B cell (primary cell): ENCODE results near the gene ANKRD31. TPM values are rescaled to one million over a fixed set of nuclear protein-coding genes. Genes with fewer than 3 reads are reported as not detected.

Experiments used
- ATAC-seq: fragments of 200-7000 bp; cut with Tn5 transposase; one replicate; pipeline ENCODE4 v1.10.0; 2021; ENCODE audit warnings: low read depth, mild to moderate bottlenecking, moderate number of reproducible peaks, moderate library complexity
- CTCF ChIA-PET: fragments of 350-600 bp; sonication (Branson Sonifier 250); formaldehyde crosslinking; loops from one replicate; lab custom pipeline; 2021; ENCODE audit warnings: antibody characterized with exemption, inconsistent platforms; lab: Charles Lee
- POLR2A ChIA-PET: fragments of 350-600 bp; sonication (Branson Sonifier 250); formaldehyde crosslinking; loops from one replicate; lab custom pipeline; 2021; ENCODE audit warnings: antibody characterized with exemption; lab: Charles Lee
- DNase-seq: peaks from one replicate; pipeline ENCODE4 v3.0.0; 2013
- H2AFZ ChIP-seq: 2 replicates; pipeline ENCODE4 v1.6.1; 2012; ENCODE audit warnings: mild to moderate bottlenecking, low read depth, low read length; ENCODE audit not compliant: insufficient read depth, poor library complexity, severe bottlenecking
- H3K27ac ChIP-seq, 2 donors: 1 replicate in 1 of 2; 2 replicates in 1 of 2; pipeline ENCODE4 v1.5.1; 2012 to 2013; ENCODE audit warnings: low read length in 2 of 2, mild to moderate bottlenecking in 2 of 2, moderate library complexity in 1 of 2
- H3K27me3 ChIP-seq, 4 experiments: fragments of 200-600 bp in 1 of 4; sonication (generic) in 1 of 4; replicated peaks in 1 of 4; 1 replicate in 2 of 4; 2 replicates in 2 of 4; pipeline versions ENCODE4 v1.6.1 to v1.7.0; 2013 to 2016; ENCODE audit warnings: low read length in 3 of 4, mild to moderate bottlenecking in 2 of 4, mixed read lengths in 1 of 4, moderate library complexity in 1 of 4; ENCODE audit not compliant: insufficient read depth in 4 of 4, control insufficient read depth in 3 of 4; ENCODE audit errors: control extremely low read depth in 1 of 4
- H3K36me3 ChIP-seq, 2 experiments: replicated peaks in 1 of 2; 1 replicate in 1 of 2; 2 replicates in 1 of 2; pipeline versions ENCODE4 v1.6.1 to v1.7.1; 2013; ENCODE audit warnings: low read length in 1 of 2; ENCODE audit not compliant: insufficient read depth in 2 of 2, control insufficient read depth in 1 of 2; ENCODE audit errors: control extremely low read depth in 1 of 2, extremely low read depth in 1 of 2
- H3K4me1 ChIP-seq, 2 donors: fragments of 200-600 bp in 1 of 2; sonication (generic) in 1 of 2; 1 replicate in 1 of 2; 2 replicates in 1 of 2; pipeline versions ENCODE4 v1.5.1 to v1.6.1; 2013 to 2017; ENCODE audit warnings: low read length in 2 of 2; ENCODE audit not compliant: control insufficient read depth in 2 of 2, insufficient read depth in 2 of 2
- H3K4me2 ChIP-seq: replicated peaks from 2 replicates; pipeline ENCODE3; 2012; ENCODE audit warnings: mild to moderate bottlenecking, low read depth, low read length; ENCODE audit not compliant: poor library complexity, severe bottlenecking
- H3K4me3 ChIP-seq, 5 experiments: fragments of 200-600 bp in 1 of 5; sonication (generic) in 1 of 5; 1 replicate in 3 of 5; 2 replicates in 2 of 5; pipeline versions ENCODE4 v1.5.1 to v1.7.0; 2011 to 2016; ENCODE audit warnings: low read length in 4 of 5, mild to moderate bottlenecking in 4 of 5, low read depth in 2 of 5, control low read depth in 1 of 5, moderate library complexity in 1 of 5; ENCODE audit not compliant: insufficient read depth in 1 of 5; ENCODE audit errors: control extremely low read depth in 1 of 5, extremely low read depth in 1 of 5
- H3K79me2 ChIP-seq: fragments of 200-600 bp; sonication (generic); one replicate; pipeline ENCODE4 v1.6.0; 2016; ENCODE audit warnings: low read length; ENCODE audit not compliant: control insufficient read depth, insufficient read depth
- H3K9ac ChIP-seq: fragments of 200-600 bp; sonication (generic); 2 replicates; pipeline ENCODE4 v1.6.1; 2017; ENCODE audit warnings: mild to moderate bottlenecking, low read length, moderate library complexity
- H3K9me3 ChIP-seq, 3 donors: one replicate each; pipeline versions ENCODE4 v1.6.1 to v1.7.1; 2013; ENCODE audit warnings: low read length in 2 of 3; ENCODE audit not compliant: control insufficient read depth in 2 of 3, insufficient read depth in 1 of 3; ENCODE audit errors: control extremely low read depth in 1 of 3
- H4K20me1 ChIP-seq: 2 replicates; pipeline ENCODE4 v1.6.0; 2012; ENCODE audit warnings: mild to moderate bottlenecking, low read length; ENCODE audit not compliant: insufficient read depth, control insufficient read depth, poor library complexity, severe bottlenecking
- H3K27ac Mint-ChIP-seq: one replicate; pipeline ENCODE4 v1.8.0; 2021; ENCODE audit warnings: mixed read lengths
- H3K27me3 Mint-ChIP-seq: one replicate; pipeline ENCODE4 v1.8.0; 2021; ENCODE audit warnings: mixed read lengths
- H3K4me1 Mint-ChIP-seq: one replicate; pipeline ENCODE4 v1.8.0; 2021; ENCODE audit warnings: mixed read lengths
- H3K4me3 Mint-ChIP-seq: one replicate; pipeline ENCODE4 v1.8.0; 2021; ENCODE audit warnings: mixed read lengths
- H3K9me3 Mint-ChIP-seq: one replicate; pipeline ENCODE4 v1.8.0; 2022; ENCODE audit warnings: mixed read lengths; ENCODE audit not compliant: insufficient read depth
- EZH2 ChIP-seq: IDR thresholded peaks from 2 replicates; pipeline ENCODE4 v1.6.1; 2012; ENCODE audit warnings: borderline replicate concordance, low read depth, mild to moderate bottlenecking, moderate library complexity, low read length; ENCODE audit not compliant: insufficient read depth, poor library complexity, severe bottlenecking
- WGBS: methylation state at CpG from one replicate; pipeline ENCODE4 v1.1.5; 2013; ENCODE audit warnings: missing lambda C conversion rate; ENCODE audit not compliant: insufficient coverage; 5-methylcytosine and 5-hydroxymethylcytosine counted together
- intact Hi-C: fragments of 100-400 bp; cut with micrococcal nuclease; formaldehyde crosslinking; loops from one replicate; pipeline ENCODE4 v1.10.0; 2022
- polyA plus RNA-seq: library from polyadenylated mRNA; depleted of rRNA; stranded (reverse); fragments of >200 nt; gene quantifications from 2 replicates; pipeline ENCODE4 v1.2.3, GENCODE V29; 2012
- total RNA-seq, 2 donors: library from RNA; stranded (reverse); fragments of 120-200 nt in 1 of 2; gene quantifications; 1 replicate in 1 of 2; 2 replicates in 1 of 2; pipeline versions ENCODE4 v1.2.3 to v1.2.4, GENCODE V29; 2013 to 2022
- TF ChIP-seq, protein P1 (sequence below): fragments of 200-600 bp; IDR thresholded peaks from one replicate; pipeline ENCODE4 v1.8.0; 2022; ENCODE audit warnings: antibody characterized with exemption, mild to moderate bottlenecking

The ANKRD31 gene
- total and polyA plus RNA-seq, 2 donors (not counting 1 experiment from before 2014, with no cell fraction given): 0.06 to 0.10 TPM

DNA sequence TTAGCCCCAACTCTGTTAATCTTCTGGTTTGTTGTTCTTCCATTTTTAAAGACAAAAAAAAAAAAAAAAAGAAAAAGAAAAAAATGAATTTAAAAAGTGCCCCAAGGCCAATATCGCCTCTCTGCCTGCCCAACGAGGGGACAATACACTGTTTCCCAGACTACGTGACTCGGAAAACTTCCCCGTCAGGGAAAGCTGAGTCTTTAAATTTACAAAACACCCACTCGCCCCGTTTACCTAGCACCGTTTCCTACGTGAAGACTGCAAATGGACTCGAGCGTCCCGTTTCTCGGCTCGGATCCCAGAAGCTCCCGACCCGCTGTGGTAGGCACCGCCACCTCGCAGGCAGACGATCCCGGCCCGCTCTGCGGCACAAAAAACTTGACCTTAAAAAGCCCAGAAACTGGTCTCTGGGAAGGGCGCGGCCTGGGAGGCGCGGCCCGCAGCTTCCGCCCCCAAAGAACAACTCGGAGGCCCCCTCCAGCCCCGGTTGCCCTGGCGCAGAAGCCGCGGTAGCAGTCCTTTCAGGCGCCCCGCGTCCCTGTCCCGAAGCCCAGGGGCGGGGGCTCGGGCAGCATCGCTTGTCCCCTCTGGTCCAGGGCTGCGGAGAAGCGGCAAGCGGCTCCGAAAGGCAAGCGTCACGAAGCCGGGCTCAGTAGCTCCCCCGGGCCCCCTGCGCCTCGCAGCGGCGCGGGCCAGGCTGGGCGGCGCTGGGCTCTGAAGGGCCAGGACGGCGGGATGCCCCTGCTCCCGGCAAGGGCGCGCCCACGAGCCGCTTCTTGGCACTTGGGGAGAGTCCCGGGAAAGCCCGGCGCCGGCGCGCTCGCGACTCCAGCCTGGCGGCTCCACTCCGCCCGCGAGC is 184.3 kb downstream of the ANKRD31 start, which contains the start of gene GCNT4:
TSS of gene GCNT4 (minus strand) at position 367 of the 862 bp plus-strand sequence. CDS start 22,521 bp downstream, outside the sequence.
- Histone ChIP-seq H3K4me1 (peaks cover 11 to 13% of the 10 kb centered on the region in 2 donors), H3K9me3 (no peaks in the 10 kb centered on the region), H3K27ac (no peak within 1 kb of the TSS), H3K9ac (peak within 1 kb of the TSS; percentile 49), H3K4me2 (peak within 1 kb of the TSS; percentile 78), H2AFZ (peak within 1 kb of the TSS; percentile 70), H4K20me1 (no peaks in the 10 kb centered on the region), H3K27me3 (peaks cover 0 to 53% (median 13%) of the 10 kb centered on the region in 4 experiments), H3K79me2 (no peaks in the 10 kb centered on the region), H3K4me3 (peak within 1 kb of the TSS in 4 of 5 experiments; percentile 8 to 57 (median 50)), H3K36me3 (no peaks in the 10 kb centered on the region)
- Mint-ChIP-seq H3K9me3 (no peaks in the 10 kb centered on the region), H3K4me1 (peaks cover 14% of the 10 kb centered on the region), H3K4me3 (peak within 1 kb of the TSS; percentile 70), H3K27me3 (peaks cover 64% of the 10 kb centered on the region), H3K27ac (no peak within 1 kb of the TSS)
- DNase-seq (no peak), ATAC-seq (no peak)
- CTCF ChIA-PET: no interaction called here
- intact Hi-C loops: no loop called here
- POLR2A ChIA-PET: no interaction called here
- 1% methylated on average over 69 of the region's 74 CpGs for WGBS
- no peak for TF ChIP-seq EZH2
- TF ChIP-seq, protein P1, sequence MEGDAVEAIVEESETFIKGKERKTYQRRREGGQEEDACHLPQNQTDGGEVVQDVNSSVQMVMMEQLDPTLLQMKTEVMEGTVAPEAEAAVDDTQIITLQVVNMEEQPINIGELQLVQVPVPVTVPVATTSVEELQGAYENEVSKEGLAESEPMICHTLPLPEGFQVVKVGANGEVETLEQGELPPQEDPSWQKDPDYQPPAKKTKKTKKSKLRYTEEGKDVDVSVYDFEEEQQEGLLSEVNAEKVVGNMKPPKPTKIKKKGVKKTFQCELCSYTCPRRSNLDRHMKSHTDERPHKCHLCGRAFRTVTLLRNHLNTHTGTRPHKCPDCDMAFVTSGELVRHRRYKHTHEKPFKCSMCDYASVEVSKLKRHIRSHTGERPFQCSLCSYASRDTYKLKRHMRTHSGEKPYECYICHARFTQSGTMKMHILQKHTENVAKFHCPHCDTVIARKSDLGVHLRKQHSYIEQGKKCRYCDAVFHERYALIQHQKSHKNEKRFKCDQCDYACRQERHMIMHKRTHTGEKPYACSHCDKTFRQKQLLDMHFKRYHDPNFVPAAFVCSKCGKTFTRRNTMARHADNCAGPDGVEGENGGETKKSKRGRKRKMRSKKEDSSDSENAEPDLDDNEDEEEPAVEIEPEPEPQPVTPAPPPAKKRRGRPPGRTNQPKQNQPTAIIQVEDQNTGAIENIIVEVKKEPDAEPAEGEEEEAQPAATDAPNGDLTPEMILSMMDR: no peak

DNA sequence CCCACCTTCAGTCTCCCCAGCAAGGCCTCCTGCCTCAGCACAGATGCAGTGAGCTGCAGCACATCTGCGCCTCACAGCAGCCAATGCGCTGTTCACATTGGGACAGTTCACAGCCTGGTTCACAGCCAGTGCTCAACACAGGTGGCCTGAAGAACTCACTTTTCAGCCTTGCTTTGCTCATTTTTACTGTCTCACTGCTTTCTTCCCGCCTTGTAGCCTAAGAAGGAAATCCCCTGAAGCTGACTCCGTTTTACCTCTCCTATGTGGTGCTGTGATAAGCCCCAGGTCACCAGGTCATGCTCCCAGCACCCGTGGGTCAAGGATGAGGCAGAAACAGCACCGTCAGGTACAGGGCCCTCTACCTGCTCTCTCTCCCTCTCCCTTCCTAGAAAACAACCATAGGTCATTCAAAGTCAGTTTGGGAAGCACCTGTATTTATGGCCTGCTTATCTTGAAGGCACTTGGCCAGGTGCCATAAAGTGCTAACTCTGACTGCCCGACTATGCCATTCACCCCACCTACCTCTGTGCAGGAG is 185.4 kb downstream of the ANKRD31 start:
- no peak for DNase-seq
- H4K20me1 ChIP-seq: no peaks in the 10 kb centered on the region
- intact Hi-C loops: loop anchor here (2.0 kb wide), 1 partner anchor 630 kb away; no protein-coding TSS in a partner anchor
- POLR2A ChIA-PET: no interaction called here
- Mint-ChIP-seq H3K27me3 (peaks cover 53% of the 10 kb centered on the region), H3K4me1 (peaks cover 14% of the 10 kb centered on the region), H3K4me3 (peak overlapping the region; percentile 17), H3K27ac (no peak overlapping the region), H3K9me3 (no peaks in the 10 kb centered on the region)
- TF ChIP-seq, protein P1: no peak
- TF ChIP-seq EZH2: no peak
- 75% methylated on average over 6 of the region's 7 CpGs for WGBS
- H3K79me2 ChIP-seq: no peaks in the 10 kb centered on the region
- no peak for ATAC-seq
- peaks cover 11 to 13% of the 10 kb centered on the region in 2 donors for H3K4me1 ChIP-seq
- CTCF ChIA-PET: interaction anchor here (1.4 to 3.1 kb wide), 3 partner anchors 214 to 629 kb away, joined by 3 to 15 read pairs (median 3); partner anchors contain the start of gene HMGCR
- no peaks in the 10 kb centered on the region for H3K9me3 ChIP-seq
- peaks cover 0 to 53% (median 13%) of the 10 kb centered on the region in 4 experiments for H3K27me3 ChIP-seq
- H2AFZ ChIP-seq: no peak overlapping the region
- H3K9ac ChIP-seq: no peak overlapping the region
- H3K4me2 ChIP-seq: no peak overlapping the region
- H3K36me3 ChIP-seq: no peaks in the 10 kb centered on the region
- H3K4me3 ChIP-seq: no peak overlapping the region
- no peak overlapping the region for H3K27ac ChIP-seq
